HG02840 (cell line): ENCODE data around the gene TPSB2.
"Not testable (repeated sequence)": the region's sequence is repeated elsewhere in the genome, so short reads cannot be mapped to it uniquely, and the experiment has no call there.

Source experiments
- ATAC-seq: cut with Tn5 transposase; IDR thresholded peaks from one replicate; pipeline ENCODE4 v1.9.1; 2021; ENCODE audit warnings: mild to moderate bottlenecking, moderate library complexity, moderate number of reproducible peaks; ENCODE audit not compliant: unreplicated experiment, low FRiP score

TPSB2 gene

GRCh38 chr16:1262210-1262845 is 32.3 kb upstream of the TPSB2 start:
- ATAC-seq, result no peak

- ATAC-seq, result no peak
Observed at GRCh38 chr16:1261131-1261892, 31.3 kb upstream of the TPSB2 start.

GRCh38 chr16:1260101-1260680 is 30.2 kb upstream of the TPSB2 start:
- ATAC-seq, result no peak

GRCh38 chr16:1259760-1260068 is 29.7 kb upstream of the TPSB2 start:
- no peak for ATAC-seq

- ATAC-seq, result no peak
Observed at GRCh38 chr16:1258906-1259759, 29.1 kb upstream of the TPSB2 start.

GRCh38 chr16:1258225-1258600 is 28.2 kb upstream of the TPSB2 start:
- ATAC-seq, result no peak

GRCh38 chr16:1257561-1258224 is 27.7 kb upstream of the TPSB2 start:
- no peak for ATAC-seq

GRCh38 chr16:1256874-1257322 is 26.9 kb upstream of the TPSB2 start:
- no peak for ATAC-seq

- not testable (repeated sequence) for ATAC-seq
Observed at GRCh38 chr16:1256296-1256873, 26.4 kb upstream of the TPSB2 start.

GRCh38 chr16:1255276-1256122 is 25.5 kb upstream of the TPSB2 start, which contains the start of gene TPSD1:
Gene TPSD1, plus strand, starts transcription at chr16:1256069. Its CDS starts 212 bp downstream, at chr16:1256281.
- ATAC-seq, result not testable (repeated sequence)

GRCh38 chr16:1254821-1255220 is 24.8 kb upstream of the TPSB2 start:
- ATAC-seq, result not testable (repeated sequence)

- ATAC-seq, result not testable (repeated sequence)
Observed at GRCh38 chr16:1253701-1254364, 23.8 kb upstream of the TPSB2 start.

- not testable (repeated sequence) for ATAC-seq
Observed at GRCh38 chr16:1249031-1249755, 19.2 kb upstream of the TPSB2 start.

GRCh38 chr16:1247903-1248537 is 18.0 kb upstream of the TPSB2 start:
- ATAC-seq, result not testable (repeated sequence)

GRCh38 chr16:1245452-1246020 is 15.6 kb upstream of the TPSB2 start:
- ATAC-seq, result no peak

GRCh38 chr16:1244881-1245280 is 14.9 kb upstream of the TPSB2 start:
- no peak for ATAC-seq
